ENCODE data around the gene HS3ST3B1. TPM values are rescaled to one million over a fixed set of nuclear protein-coding genes. Genes with fewer than 3 reads are reported as not detected.

HS3ST3B1 gene
- polyA plus RNA-seq, 1 of the 3 experiments (the other 2 are of a cell fraction): 0.67 TPM

- no peak for DNase-seq
- H3K4me2 ChIP-seq: no peak overlapping the region
- no peaks in the 10 kb centered on the region for H4K20me1 ChIP-seq (ENCODE audit: insufficient read depth)
- POLR2A ChIA-PET: no interaction called here
- TF ChIP-seq TAF1 (IDR thresholded peaks at IDR 0.05; ENCODE audit: borderline replicate concordance, low read depth, low read length) (no peak), PBX3 (IDR thresholded peaks at IDR 0.05) (no peak), JUND (IDR thresholded peaks at IDR 0.05) (no peak), GABPA (IDR thresholded peaks at IDR 0.05; ENCODE audit: low read depth) (no peak), ELF1 (IDR thresholded peaks at IDR 0.05) (no peak), GATA2 (CRISPR knock-in tag; IDR thresholded peaks at IDR 0.05) (no peak), CHD2 (IDR thresholded peaks at IDR 0.05; ENCODE audit: low read length, partially characterized antibody) (no peak), MAX (IDR thresholded peaks at IDR 0.05; ENCODE audit: low read depth) (no peak)
- 13% methylated on average over 6 of the region's 6 CpGs for WGBS (ENCODE audit: low lambda C conversion rate)
- H3K9me2 ChIP-seq: no peaks in the 10 kb centered on the region
- CTCF ChIA-PET: no interaction called here
- no peaks in the 10 kb centered on the region for H3K9me3 ChIP-seq
- H3K27ac ChIP-seq (ENCODE audit: low read depth in 2 of 2, low read length in 1 of 2): no peak overlapping the region
- no peak overlapping the region for H3K9ac ChIP-seq
- H3K79me2 ChIP-seq (ENCODE audit: insufficient read depth): no peaks in the 10 kb centered on the region
- H3K36me3 ChIP-seq (replicated peaks in 1 of 2; ENCODE audit: control insufficient read depth in 1 of 2, insufficient read depth in 2 of 2, low read length in 1 of 2): no peaks in the 10 kb centered on the region
- no peaks in the 10 kb centered on the region for H3F3A ChIP-seq (replicated peaks; ENCODE audit: insufficient read depth)
- H2AFZ ChIP-seq (ENCODE audit: low read depth): no peak overlapping the region
- no peak overlapping the region for H3K4me3 ChIP-seq (ENCODE audit: low read depth in 2 of 2, low read length in 1 of 2)
- no peaks in the 10 kb centered on the region for H3K4me1 ChIP-seq (ENCODE audit: control insufficient read depth in 1 of 2, insufficient read depth in 2 of 2, low read depth in 1 of 2, low read length in 1 of 2)
- H3K27me3 ChIP-seq (ENCODE audit: insufficient read depth): peaks cover 4% of the 10 kb centered on the region
Observed at GRCh38 chr17:14389681-14390080, 88.8 kb downstream of the HS3ST3B1 start.

- TF ChIP-seq NFIC (IDR thresholded peaks at IDR 0.05; ENCODE audit: borderline replicate concordance): no peak
- TF ChIP-seq IRF3 (IDR thresholded peaks at IDR 0.05; ENCODE audit: low read depth, low read length): no peak
- TF ChIP-seq MXI1 (IDR thresholded peaks at IDR 0.05; ENCODE audit: low read depth, low read length): no peak
- no peak for TF ChIP-seq NRF1 (IDR thresholded peaks at IDR 0.05; ENCODE audit: low read depth, low read length)
- no peak for TF ChIP-seq PBX3 (IDR thresholded peaks at IDR 0.05)
- TF ChIP-seq FOSL2 (IDR thresholded peaks at IDR 0.05; ENCODE audit: borderline replicate concordance, low read depth): no peak
- TF ChIP-seq MEF2A (IDR thresholded peaks at IDR 0.05; ENCODE audit: borderline replicate concordance, low read depth): no peak
- TF ChIP-seq SIN3A (IDR thresholded peaks at IDR 0.05; ENCODE audit: borderline replicate concordance, low read depth, low read length): no peak
- no peak for TF ChIP-seq GABPA (IDR thresholded peaks at IDR 0.05; ENCODE audit: low read depth)
- no peak for TF ChIP-seq CTCF (IDR thresholded peaks at IDR 0.05)
- no peak for TF ChIP-seq TEAD4 (IDR thresholded peaks at IDR 0.05; ENCODE audit: borderline replicate concordance, insufficient read depth)
- no peaks in the 10 kb centered on the region for H3K36me3 ChIP-seq (replicated peaks in 1 of 2; ENCODE audit: control insufficient read depth in 1 of 2, insufficient read depth in 2 of 2, low read length in 1 of 2)
- no peaks in the 10 kb centered on the region for H4K20me1 ChIP-seq (ENCODE audit: insufficient read depth)
- no peak for DNase-seq
- H3K4me1 ChIP-seq (ENCODE audit: control insufficient read depth in 1 of 2, insufficient read depth in 2 of 2, low read depth in 1 of 2, low read length in 1 of 2): no peaks in the 10 kb centered on the region
- no peak overlapping the region for H2AFZ ChIP-seq (ENCODE audit: low read depth)
- no peaks in the 10 kb centered on the region for H3K79me2 ChIP-seq (ENCODE audit: insufficient read depth)
- no peak overlapping the region for H3K9ac ChIP-seq
- ChIA-PET POLR2A (no interaction called here), CTCF (no interaction called here)
- no peaks in the 10 kb centered on the region for H3K9me3 ChIP-seq
- no peaks in the 10 kb centered on the region; the same call in 1 of the 2 replicates for H3K27me3 ChIP-seq (ENCODE audit: insufficient read depth)
- H3K27ac ChIP-seq (ENCODE audit: low read depth in 2 of 2, low read length in 1 of 2): no peak overlapping the region
- H3K4me2 ChIP-seq: no peak overlapping the region
- no peak overlapping the region for H3K4me3 ChIP-seq (ENCODE audit: low read depth in 2 of 2, low read length in 1 of 2)
- no peaks in the 10 kb centered on the region for H3K9me2 ChIP-seq
- no peaks in the 10 kb centered on the region for H3F3A ChIP-seq (replicated peaks; ENCODE audit: insufficient read depth)
Observed at GRCh38 chr17:14393723-14394122, 92.8 kb downstream of the HS3ST3B1 start.

Measured in SK-N-SH (cell line).